HG03520 (cell line): ENCODE results near the gene ZNF473.
"Not testable (repeated sequence)": the region's sequence is repeated elsewhere in the genome, so short reads cannot be mapped to it uniquely, and the experiment has no call there.

ENCODE experiments used
- ATAC-seq: cut with Tn5 transposase; IDR thresholded peaks from one replicate; pipeline ENCODE4 v1.9.1; 2021; ENCODE audit warnings: mild to moderate bottlenecking, moderate library complexity; ENCODE audit not compliant: unreplicated experiment

The ZNF473 gene

DNA sequence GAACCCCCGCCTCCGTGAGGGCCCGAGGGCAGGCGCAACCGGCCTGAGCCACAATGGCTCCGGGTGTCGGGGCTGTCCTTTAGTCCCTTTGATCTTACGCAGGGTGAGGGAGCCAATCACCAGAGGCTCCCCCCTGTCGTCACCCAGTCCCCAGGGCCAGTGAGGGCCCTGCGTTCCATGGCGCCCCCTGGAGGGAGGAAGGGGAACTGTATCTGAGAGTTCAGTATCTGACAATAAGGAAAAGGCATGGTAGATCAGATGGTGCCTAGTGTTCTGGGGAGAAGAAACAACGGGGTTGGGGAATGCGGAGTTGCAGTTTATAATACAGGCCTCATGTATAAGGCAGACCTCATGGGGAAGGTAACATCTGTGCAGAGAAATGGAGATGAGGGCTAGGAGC lies 72.1 kb downstream of the ZNF473 start:
- not testable (repeated sequence) for ATAC-seq

DNA sequence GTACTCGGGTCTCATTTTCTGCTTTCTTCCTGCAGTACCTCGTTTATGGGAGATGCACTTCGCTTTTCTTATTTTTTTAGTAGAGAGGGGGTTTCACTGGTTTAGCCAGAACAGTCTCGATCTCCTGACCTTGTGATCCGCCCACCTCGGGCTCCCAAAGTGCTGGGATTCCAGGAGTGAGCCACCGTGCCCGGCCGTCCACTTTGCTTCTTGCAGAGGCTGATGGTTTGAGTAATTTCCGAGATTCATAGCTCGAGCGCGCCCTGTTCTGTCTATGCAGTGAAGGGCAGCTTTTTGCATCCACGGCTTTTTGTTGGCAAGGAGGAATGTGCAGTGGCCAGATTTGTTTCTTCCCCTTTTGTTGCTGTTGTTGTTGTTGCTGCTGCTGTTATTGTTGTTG lies 73.1 kb downstream of the ZNF473 start:
- not testable (repeated sequence) for ATAC-seq

DNA sequence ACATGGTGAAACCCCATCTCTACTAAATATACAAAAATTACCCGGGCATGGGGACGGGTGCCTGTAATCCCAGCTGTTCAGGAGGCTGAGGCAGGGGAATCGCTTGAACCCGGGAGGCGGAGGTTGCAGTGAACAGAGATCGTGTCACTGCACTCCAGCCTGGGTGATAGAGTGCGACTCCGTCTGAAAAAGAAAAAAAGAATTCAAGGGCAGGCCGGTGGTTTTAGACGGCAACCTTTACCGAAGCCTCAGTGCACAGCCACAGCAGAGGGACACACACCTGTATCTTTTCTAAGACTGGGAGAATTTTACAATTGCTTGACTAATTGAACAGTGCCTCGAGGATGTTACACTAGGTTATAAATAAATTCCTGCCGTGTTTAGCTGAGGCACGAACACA lies 73.9 kb downstream of the ZNF473 start:
- ATAC-seq = not testable (repeated sequence)

DNA sequence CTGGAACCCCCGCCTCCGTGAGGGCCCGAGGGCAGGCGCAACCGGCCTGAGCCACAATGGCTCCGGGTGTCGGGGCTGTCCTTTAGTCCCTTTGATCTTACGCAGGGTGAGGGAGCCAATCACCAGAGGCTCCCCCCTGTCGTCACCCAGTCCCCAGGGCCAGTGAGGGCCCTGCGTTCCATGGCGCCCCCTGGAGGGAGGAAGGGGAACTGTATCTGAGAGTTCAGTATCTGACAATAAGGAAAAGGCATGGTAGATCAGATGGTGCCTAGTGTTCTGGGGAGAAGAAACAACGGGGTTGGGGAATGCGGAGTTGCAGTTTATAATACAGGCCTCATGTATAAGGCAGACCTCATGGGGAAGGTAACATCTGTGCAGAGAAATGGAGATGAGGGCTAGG lies 75.1 kb downstream of the ZNF473 start:
- not testable (repeated sequence) for ATAC-seq
